HG03354 (cell line): ENCODE data around the gene SLC5A6.

Experiments
- ATAC-seq: cut with Tn5 transposase; IDR thresholded peaks from one replicate; pipeline ENCODE4 v1.9.1; 2021; ENCODE audit warnings: mild to moderate bottlenecking; ENCODE audit not compliant: unreplicated experiment, poor library complexity, severe bottlenecking

The SLC5A6 gene

GRCh38 chr2:27211943-27212625 is at the start of gene SLC5A6, which contains the start of gene ATRAID:
Gene SLC5A6 (minus strand): TSS chr2:27212268. CDS start chr2:27207650, 4,618 bp downstream.
Gene ATRAID (plus strand): TSS chr2:27212041. CDS start chr2:27212369, 328 bp downstream.
- ATAC-seq = peak; percentile 85

- ATAC-seq = no peak
Observed at GRCh38 chr2:27261241-27261925, 49.3 kb upstream of the SLC5A6 start.

GRCh38 chr2:27258051-27258450 is 46.0 kb upstream of the SLC5A6 start:
- no peak for ATAC-seq

DNA sequence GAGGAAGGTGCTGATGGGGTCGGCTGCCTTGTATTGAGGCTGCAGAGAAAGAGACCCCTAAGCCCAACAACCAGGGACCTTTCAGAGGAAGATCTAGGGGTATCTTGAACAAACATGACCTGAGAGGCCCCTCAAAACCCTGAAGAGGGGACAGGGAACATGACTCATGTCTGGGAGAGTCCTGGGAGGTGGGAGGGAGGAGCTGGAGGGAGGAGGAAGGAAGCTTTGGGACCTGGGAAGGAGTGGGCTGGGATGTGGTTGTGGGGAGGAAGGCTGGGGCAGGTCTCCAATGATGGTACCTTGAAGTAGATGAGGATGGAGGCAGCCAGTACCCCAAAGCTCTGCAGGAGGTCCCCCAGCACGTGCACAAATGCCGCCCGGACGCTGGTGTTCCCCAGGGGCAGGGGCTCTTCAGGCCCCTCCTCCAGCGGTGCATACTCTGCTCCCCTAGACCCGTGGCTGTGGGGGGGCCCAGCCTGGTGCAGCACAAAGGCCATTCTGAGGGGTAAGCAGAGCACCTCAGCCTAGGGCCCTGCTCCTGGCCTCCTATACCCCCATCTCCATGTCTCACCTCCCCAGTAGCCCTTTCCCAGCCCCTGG is 44.9 kb upstream of the SLC5A6 start:
- no peak for ATAC-seq

DNA sequence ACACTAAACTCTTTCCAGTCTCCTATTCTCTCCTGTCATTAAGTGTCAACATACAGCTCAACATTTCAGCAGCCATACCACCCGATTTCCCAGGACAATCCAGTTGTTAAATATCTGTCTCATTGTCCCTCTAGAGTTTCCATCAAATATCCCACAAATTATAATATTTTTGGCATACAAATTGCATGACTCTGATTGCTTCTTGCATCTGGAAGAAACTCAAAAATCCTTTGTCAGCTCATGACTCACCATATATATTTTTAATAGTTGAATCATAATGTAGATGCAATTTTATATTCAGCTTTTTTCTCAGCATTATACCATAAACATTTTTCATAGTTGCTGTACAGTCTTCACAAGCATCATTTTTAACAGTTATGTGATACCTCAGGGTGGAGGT is 43.6 kb upstream of the SLC5A6 start:
- no peak for ATAC-seq

GRCh38 chr2:27255187-27255586 is 43.1 kb upstream of the SLC5A6 start:
- ATAC-seq = no peak

DNA sequence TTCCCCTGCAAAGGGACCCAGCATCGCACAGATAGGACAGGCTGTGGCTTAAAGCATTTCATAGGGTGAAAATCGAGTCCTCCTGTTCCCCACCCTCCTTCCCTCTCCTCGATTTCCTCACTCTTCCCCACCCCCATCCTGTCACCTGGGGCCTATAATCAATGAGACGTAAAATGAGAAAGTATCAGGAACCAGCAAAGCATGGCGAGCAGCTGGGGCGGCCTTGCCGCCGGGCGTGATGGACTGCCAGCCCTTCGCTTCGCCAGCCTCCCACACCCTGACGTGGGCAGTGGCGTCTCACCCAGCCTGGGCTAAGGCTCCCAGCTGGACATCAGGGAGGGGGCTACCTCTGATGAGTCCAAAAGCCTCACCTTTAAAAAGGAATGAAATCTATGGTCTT is 39.7 kb upstream of the SLC5A6 start:
- no peak for ATAC-seq

DNA sequence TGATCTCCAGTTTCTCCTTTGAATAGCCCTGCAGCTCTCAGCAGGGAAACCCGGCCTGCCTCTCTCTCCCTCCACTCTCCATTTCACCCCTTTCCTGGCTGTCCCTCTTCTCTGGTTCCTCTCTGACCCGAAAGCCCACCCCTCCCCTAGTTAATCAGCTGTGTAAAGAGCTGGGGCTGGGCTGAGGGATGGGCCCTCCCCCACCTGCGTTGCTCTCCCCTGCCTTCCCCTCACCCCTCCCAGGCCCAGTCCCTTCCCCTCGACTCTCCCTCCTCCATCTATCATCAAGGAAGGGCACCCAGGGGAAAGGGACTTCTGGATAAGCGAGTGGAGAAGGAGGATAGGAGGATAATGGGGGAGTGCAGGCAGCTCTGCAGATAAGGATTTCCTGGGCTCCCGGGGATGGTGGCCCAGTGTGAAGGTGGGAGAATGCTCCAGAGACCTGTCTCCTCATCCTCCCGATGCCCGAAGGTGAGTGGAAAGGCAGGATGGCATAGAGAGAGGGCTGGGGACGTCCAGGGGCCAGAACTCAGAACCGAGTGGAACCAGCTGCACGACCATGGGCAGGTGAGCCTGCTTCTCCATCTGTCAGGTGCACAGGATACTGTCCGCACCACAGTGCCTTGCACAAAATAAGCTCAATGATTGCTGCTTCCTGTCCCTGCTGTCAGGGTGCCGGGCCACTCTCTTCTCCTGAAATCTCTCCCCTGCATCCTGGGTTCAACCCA is 38.7 kb upstream of the SLC5A6 start:
- ATAC-seq = no peak

GRCh38 chr2:27249891-27250651 is 38.0 kb upstream of the SLC5A6 start:
- no peak for ATAC-seq

GRCh38 chr2:27249159-27249890 is 37.3 kb upstream of the SLC5A6 start:
- no peak for ATAC-seq

DNA sequence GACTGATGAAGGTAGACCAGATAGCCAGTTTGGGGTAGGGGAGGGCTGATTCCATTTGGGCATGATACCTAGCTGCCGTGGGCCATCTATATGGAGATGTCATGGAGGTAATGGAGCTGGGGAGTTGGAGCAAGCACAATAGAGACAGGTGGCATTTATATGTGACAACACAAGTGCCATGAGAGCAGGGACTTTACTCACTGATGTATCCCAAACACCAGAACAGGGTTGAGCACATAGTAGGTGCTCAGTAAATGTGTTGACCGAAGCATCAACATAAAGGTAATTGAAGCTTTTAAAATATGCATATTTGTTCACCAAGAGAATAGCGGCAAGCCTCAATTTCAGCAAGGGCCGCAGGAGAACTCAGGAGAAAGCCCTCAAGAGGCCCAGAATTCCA is 35.8 kb upstream of the SLC5A6 start:
- ATAC-seq = no peak

- ATAC-seq = no peak
Observed at GRCh38 chr2:27245626-27246025, 33.6 kb upstream of the SLC5A6 start.

DNA sequence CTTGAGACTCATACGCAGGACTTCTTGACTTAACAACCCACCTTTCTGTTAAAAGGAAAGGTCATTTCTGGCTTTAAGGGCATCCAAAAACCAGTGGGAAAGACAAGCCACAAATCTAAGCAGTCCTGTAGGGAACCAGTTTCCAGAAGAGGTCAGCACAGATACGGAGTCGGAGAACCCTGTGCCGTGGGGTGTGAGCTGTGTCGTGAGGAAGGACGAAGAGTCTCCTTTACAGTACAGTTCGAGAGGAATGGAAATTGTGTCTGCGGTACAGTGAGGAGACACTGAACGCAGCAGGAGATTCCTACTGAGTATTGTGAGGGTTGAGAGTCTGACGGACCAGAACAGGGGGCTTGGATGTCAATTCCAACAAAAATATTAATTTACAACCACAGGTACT is 33.0 kb upstream of the SLC5A6 start:
- ATAC-seq = no peak

DNA sequence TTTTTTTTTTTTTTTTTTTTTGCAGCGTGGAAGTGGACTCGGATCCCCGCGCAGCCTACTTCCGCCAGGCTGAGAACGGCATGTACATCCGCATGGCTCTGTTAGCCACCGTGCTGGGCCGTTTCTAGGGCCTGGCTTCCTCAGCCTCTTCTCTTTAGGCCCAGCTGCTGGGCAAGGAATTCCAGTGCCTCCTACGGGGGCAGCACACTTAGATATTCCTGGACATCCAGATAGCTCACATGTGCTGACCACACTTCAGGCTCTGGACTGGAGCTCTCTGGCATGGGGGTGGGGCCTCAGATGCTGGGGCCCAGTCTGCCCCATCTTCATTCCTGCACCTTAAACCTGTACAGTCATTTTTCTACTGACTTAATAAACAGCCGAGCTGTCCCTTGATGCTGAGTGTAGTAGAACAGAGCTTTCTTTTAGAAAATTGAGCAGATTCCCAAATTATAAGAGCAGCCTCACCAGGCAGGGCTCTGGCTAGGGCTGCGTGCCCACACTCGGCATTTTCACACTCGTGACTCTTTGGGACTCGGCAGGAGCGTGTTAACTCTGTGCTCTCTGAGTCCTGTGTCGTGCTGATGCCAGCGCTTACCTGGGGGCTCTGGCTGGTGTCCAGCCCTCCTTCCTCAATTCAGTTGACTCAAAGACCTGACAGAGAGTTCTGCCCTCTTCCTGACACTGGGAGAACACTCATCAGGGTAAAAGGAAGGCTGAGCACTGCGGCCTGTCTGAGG is 31.5 kb upstream of the SLC5A6 start:
- ATAC-seq = no peak

GRCh38 chr2:27242614-27242951 is 30.5 kb upstream of the SLC5A6 start:
- ATAC-seq = no peak

GRCh38 chr2:27241761-27242613 is 29.9 kb upstream of the SLC5A6 start:
- no peak for ATAC-seq

DNA sequence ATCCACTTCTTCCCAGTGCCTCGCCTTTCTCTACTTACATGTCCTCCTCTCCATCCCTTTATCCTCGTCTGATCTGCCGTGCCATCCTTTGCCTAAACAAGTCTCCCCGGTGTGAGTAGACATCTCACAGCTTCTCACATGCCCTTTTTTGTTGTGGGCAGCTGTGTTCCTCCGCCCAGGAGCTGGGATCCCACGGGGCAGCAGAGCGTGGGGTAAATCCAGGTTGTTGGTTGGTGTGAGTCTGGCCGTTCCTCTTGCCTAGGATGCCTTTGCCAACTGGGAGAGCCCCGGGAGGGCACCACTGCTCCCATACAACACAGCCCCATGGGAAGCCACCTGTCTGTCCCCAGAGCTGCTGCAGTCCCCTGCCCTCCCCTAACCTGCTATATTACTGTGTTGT is 28.3 kb upstream of the SLC5A6 start:
- ATAC-seq = no peak

DNA sequence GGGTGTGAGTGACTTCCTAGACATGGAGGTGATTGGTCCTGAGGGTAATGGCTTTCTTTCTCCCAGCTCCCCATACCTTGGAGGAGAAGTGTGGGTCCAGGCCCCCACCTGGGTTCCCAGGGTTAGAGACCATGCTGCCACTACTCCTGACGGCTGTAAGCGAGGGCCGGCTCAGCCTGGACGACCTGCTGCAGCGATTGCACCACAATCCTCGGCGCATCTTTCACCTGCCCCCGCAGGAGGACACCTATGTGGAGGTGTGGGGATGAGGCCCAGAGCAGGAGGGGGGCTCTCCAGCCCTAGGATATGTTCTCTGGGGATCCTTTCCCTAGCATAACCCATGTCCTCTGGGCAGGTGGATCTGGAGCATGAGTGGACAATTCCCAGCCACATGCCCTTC is 26.9 kb upstream of the SLC5A6 start:
- ATAC-seq = no peak
